ENCODE results near the gene NTNG1. TPM values are rescaled to one million over a fixed set of nuclear protein-coding genes. Genes with fewer than 3 reads are reported as not detected.

Gene NTNG1
- total RNA-seq, 1 experiment from 2014 or later: not detected

- H3K4me1 Mint-ChIP-seq (ENCODE audit: insufficient read depth, unreplicated experiment): no peaks in the 10 kb centered on the region
- no TSS peak for BruUV-seq (replicated peaks)
- no peak overlapping the region for H3K27ac Mint-ChIP-seq (ENCODE audit: low read depth, unreplicated experiment)
- TF ChIP-seq CTCF (IDR thresholded peaks at IDR 0.05; ENCODE audit: unreplicated experiment): no peak
- CTCF ChIA-PET: interaction anchor here (0.6 to 0.7 kb wide), 4 partner anchors 172 to 580 kb away, joined by 3 read pairs; no protein-coding TSS in a partner anchor
- intact Hi-C loops (cut with micrococcal nuclease): no loop called here
- DNase-seq (ENCODE audit: unreplicated experiment): no peak
- POLR2A ChIA-PET: no interaction called here
- H3K9me3 Mint-ChIP-seq (ENCODE audit: unreplicated experiment): no peaks in the 10 kb centered on the region
- no peaks in the 10 kb centered on the region for H3K27me3 Mint-ChIP-seq (ENCODE audit: insufficient read depth, unreplicated experiment)
- H3K36me3 Mint-ChIP-seq (ENCODE audit: insufficient read depth, unreplicated experiment): peaks cover 6% of the 10 kb centered on the region
- H3K4me3 Mint-ChIP-seq (ENCODE audit: unreplicated experiment): no peak overlapping the region
Measured at GRCh38 chr1:107357376-107357775, 216.5 kb downstream of the NTNG1 start.

GRCh38 chr1:107358619-107359327, 217.9 kb downstream of the NTNG1 start:
- Mint-ChIP-seq H3K27me3 (ENCODE audit: insufficient read depth, unreplicated experiment) (no peaks in the 10 kb centered on the region), H3K4me1 (ENCODE audit: insufficient read depth, unreplicated experiment) (no peaks in the 10 kb centered on the region), H3K36me3 (ENCODE audit: insufficient read depth, unreplicated experiment) (peaks cover 6% of the 10 kb centered on the region), H3K27ac (ENCODE audit: low read depth, unreplicated experiment) (no peak overlapping the region), H3K4me3 (ENCODE audit: unreplicated experiment) (no peak overlapping the region), H3K9me3 (ENCODE audit: unreplicated experiment) (no peaks in the 10 kb centered on the region)
- no peak for TF ChIP-seq CTCF (IDR thresholded peaks at IDR 0.05; ENCODE audit: unreplicated experiment)
- CTCF ChIA-PET: interaction anchor here (0.6 to 1.1 kb wide), 3 partner anchors 20 to 138 kb away, joined by 3 to 4 read pairs (median 3); no protein-coding TSS in a partner anchor
- POLR2A ChIA-PET: no interaction called here
- no peak for DNase-seq (ENCODE audit: unreplicated experiment)
- no TSS peak for BruUV-seq (replicated peaks)
- intact Hi-C loops (cut with micrococcal nuclease): no loop called here

- no peak for TF ChIP-seq CTCF (IDR thresholded peaks at IDR 0.05; ENCODE audit: unreplicated experiment)
- ChIA-PET CTCF (interaction anchor here (0.5 to 1.0 kb wide), 4 partner anchors 21 to 821 kb away, joined by 3 to 4 read pairs (median 4); no protein-coding TSS in a partner anchor), POLR2A (no interaction called here)
- Mint-ChIP-seq H3K27ac (ENCODE audit: low read depth, unreplicated experiment) (no peak overlapping the region), H3K4me1 (ENCODE audit: insufficient read depth, unreplicated experiment) (no peaks in the 10 kb centered on the region), H3K4me3 (ENCODE audit: unreplicated experiment) (no peak overlapping the region), H3K36me3 (ENCODE audit: insufficient read depth, unreplicated experiment) (peaks cover 3% of the 10 kb centered on the region), H3K9me3 (ENCODE audit: unreplicated experiment) (no peaks in the 10 kb centered on the region), H3K27me3 (ENCODE audit: insufficient read depth, unreplicated experiment) (no peaks in the 10 kb centered on the region)
- no TSS peak for BruUV-seq (replicated peaks)
- no peak for DNase-seq (ENCODE audit: unreplicated experiment)
- intact Hi-C loops (cut with micrococcal nuclease): no loop called here
Measured at GRCh38 chr1:107359472-107360241, 218.8 kb downstream of the NTNG1 start.

- no peaks in the 10 kb centered on the region for H3K4me1 Mint-ChIP-seq (ENCODE audit: insufficient read depth, unreplicated experiment)
- TF ChIP-seq CTCF (IDR thresholded peaks at IDR 0.05; ENCODE audit: unreplicated experiment): no peak
Measured at GRCh38 chr1:107362468-107363140, 221.8 kb downstream of the NTNG1 start.

More at GRCh38 chr1:107362468-107363140, 221.8 kb downstream of the NTNG1 start:
- Mint-ChIP-seq H3K27me3 (ENCODE audit: insufficient read depth, unreplicated experiment) (no peaks in the 10 kb centered on the region), H3K9me3 (ENCODE audit: unreplicated experiment) (no peaks in the 10 kb centered on the region), H3K36me3 (ENCODE audit: insufficient read depth, unreplicated experiment) (no peaks in the 10 kb centered on the region), H3K27ac (ENCODE audit: low read depth, unreplicated experiment) (no peak overlapping the region), H3K4me3 (ENCODE audit: unreplicated experiment) (no peak overlapping the region)
- DNase-seq (ENCODE audit: unreplicated experiment): no peak
- CTCF ChIA-PET: interaction anchor here (1.1 kb wide), 1 partner anchor 167 kb away, joined by 3 read pairs; no protein-coding TSS in a partner anchor
- no TSS peak for BruUV-seq (replicated peaks)
- intact Hi-C loops (cut with micrococcal nuclease): no loop called here
- POLR2A ChIA-PET: no interaction called here
